HUES6 (cell line): ENCODE measurements around the gene KPRP.

Experiments used
- H3K27ac ChIP-seq: 2 replicates; pipeline ENCODE4 v1.7.0; 2013; ENCODE audit warnings: low read depth, mild to moderate bottlenecking, low read length, inconsistent platforms
- H3K27me3 ChIP-seq: 2 replicates; pipeline ENCODE4 v1.6.1; 2013; ENCODE audit warnings: low read length; ENCODE audit not compliant: control insufficient read depth, insufficient read depth
- H3K36me3 ChIP-seq: 2 replicates; pipeline ENCODE4 v1.6.1; 2013; ENCODE audit warnings: low read length; ENCODE audit not compliant: control insufficient read depth, insufficient read depth
- H3K4me1 ChIP-seq: 2 replicates; pipeline ENCODE4 v1.6.1; 2013; ENCODE audit warnings: low read length; ENCODE audit not compliant: control insufficient read depth, insufficient read depth
- H3K4me3 ChIP-seq: 2 replicates; pipeline ENCODE4 v1.5.1; 2013; ENCODE audit warnings: low read depth, low read length
- H3K9ac ChIP-seq: one replicate; pipeline ENCODE4 v1.6.1; 2013; ENCODE audit warnings: mild to moderate bottlenecking, low read length
- H3K9me3 ChIP-seq: 2 replicates; pipeline ENCODE4 v1.6.1; 2013; ENCODE audit warnings: low read depth, low read length; ENCODE audit not compliant: control insufficient read depth, insufficient read depth

KPRP gene, protein sequence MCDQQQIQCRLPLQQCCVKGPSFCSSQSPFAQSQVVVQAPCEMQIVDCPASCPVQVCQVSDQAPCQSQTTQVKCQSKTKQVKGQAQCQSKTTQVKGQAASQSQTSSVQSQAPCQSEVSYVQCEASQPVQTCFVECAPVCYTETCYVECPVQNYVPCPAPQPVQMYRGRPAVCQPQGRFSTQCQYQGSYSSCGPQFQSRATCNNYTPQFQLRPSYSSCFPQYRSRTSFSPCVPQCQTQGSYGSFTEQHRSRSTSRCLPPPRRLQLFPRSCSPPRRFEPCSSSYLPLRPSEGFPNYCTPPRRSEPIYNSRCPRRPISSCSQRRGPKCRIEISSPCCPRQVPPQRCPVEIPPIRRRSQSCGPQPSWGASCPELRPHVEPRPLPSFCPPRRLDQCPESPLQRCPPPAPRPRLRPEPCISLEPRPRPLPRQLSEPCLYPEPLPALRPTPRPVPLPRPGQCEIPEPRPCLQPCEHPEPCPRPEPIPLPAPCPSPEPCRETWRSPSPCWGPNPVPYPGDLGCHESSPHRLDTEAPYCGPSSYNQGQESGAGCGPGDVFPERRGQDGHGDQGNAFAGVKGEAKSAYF

DNA sequence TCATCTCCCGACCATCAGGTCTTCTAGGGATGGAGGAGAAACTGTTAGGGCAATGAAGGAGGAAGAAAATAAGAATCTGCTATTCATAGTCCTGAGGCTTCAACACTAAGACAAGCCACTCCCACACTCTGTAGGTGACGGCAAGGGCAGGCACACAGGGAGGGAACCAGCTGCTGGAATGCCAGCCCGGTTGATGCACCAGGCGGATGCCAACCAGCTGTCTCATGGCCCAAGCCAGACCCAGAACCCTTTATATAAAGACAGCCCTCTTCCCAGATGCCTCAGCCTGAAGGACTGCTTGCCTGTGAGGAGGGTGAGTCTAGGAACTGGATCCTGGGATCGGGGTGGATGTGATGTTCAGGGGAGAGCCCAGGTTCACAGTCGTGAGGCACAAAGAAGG lies at the start of gene KPRP:
Gene KPRP (plus strand): TSS at position 279 of the 400 bp plus-strand sequence. CDS start 1,564 bp downstream, outside the sequence.
- no peaks in the 10 kb centered on the region for H3K4me1 ChIP-seq
- H3K9ac ChIP-seq = no peak within 1 kb of the TSS
- no peaks in the 10 kb centered on the region for H3K36me3 ChIP-seq
- no peak within 1 kb of the TSS for H3K27ac ChIP-seq
- peaks cover 13% of the 10 kb centered on the region; the same call in 1 of the 2 replicates for H3K27me3 ChIP-seq
- H3K9me3 ChIP-seq = peaks cover 36% of the 10 kb centered on the region; the same call in 1 of the 2 replicates
- no peak within 1 kb of the TSS for H3K4me3 ChIP-seq

DNA sequence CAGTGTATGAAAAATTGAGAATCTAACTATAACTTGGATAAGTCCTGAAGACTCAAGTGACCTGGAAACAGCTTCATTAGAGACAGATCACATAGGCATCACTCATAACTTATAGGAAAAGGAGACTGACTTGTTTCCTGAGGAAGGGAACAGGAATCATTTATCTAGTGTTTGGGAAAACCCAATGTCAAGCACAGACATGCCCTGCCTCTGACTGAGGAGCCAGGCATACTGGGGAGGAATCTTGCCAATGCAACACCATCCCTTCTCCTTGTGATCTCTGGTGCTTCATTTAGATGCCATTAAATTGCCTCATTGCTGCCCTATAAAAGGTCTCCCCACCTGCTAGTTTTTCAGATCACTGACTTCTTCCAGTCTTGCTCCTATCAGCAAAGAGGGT lies 39.6 kb upstream of the KPRP start:
- Histone ChIP-seq H3K4me1 (no peaks in the 10 kb centered on the region), H3K36me3 (no peaks in the 10 kb centered on the region), H3K9ac (no peak overlapping the region), H3K27ac (no peak overlapping the region), H3K4me3 (no peak overlapping the region), H3K9me3 (peaks cover 49% of the 10 kb centered on the region; the same call in 1 of the 2 replicates), H3K27me3 (peaks cover 13% of the 10 kb centered on the region; the same call in 1 of the 2 replicates)

DNA sequence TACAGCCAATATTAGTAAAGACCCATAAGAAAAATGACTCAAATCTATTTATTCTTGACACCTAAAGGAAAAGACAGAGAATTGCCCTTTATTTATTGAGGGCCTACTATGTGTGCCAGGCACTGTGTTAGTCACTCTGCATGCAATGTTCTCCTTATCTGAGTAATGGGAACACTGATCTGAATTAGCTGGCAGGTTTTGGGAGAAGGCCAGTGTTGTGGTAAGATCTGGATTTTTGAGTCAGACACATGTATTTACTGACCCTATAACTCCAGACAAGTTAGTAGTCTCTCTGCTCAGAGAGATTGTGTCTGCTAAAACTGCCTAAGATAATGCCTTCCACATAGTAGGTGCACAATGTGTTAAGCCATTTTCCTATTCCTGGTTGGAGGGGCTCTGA lies 32.6 kb upstream of the KPRP start:
- peaks cover 3% of the 10 kb centered on the region; the same call in 1 of the 2 replicates for H3K27me3 ChIP-seq
- H3K9me3 ChIP-seq = peaks cover 9% of the 10 kb centered on the region; the same call in 1 of the 2 replicates
- H3K4me3 ChIP-seq = no peak overlapping the region
- H3K36me3 ChIP-seq = no peaks in the 10 kb centered on the region
- no peak overlapping the region for H3K9ac ChIP-seq
- H3K27ac ChIP-seq = no peak overlapping the region
- no peaks in the 10 kb centered on the region for H3K4me1 ChIP-seq

DNA sequence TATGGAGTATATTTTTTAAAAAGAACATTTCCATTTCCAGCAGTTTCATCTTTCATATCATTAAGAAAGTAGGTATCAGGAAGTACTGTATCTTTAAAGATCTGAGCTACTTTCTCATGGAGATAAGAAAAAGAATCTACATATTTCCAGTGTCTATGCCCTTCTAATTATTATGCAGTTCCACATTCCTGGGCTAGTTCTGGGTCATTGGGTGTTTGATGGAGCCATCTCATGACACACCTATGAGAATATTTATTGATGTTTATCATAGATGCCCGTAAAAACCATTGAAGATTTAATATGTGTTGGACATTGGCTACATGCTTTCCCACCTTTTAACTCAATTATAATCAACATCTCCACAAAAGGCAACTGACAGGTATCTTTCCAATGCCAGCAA lies 28.8 kb upstream of the KPRP start:
- no peaks in the 10 kb centered on the region for H3K36me3 ChIP-seq

DNA sequence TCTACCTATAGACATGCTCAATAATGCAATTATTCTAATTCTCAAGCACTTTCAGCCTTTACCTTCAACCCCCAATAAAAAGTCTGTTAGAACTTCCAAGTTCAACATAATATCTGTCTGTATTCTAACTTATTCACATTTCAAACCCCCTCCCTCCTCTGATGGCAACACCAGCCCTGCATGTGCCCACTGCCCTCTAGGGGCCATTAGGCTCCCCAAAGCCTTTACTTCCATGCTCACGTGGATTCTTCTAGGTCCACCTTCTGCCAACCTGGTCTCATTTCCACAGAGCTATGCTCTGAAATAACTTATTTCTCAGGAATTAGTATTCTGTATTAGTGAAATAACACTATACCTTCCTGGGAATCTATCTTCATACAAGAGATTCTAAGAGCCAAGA lies 22.2 kb upstream of the KPRP start:
- Histone ChIP-seq H3K4me3 (no peak overlapping the region), H3K9ac (no peak overlapping the region), H3K9me3 (peaks cover 11% of the 10 kb centered on the region; the same call in 1 of the 2 replicates)

More for the DNA sequence above, 28.8 kb upstream of the KPRP start:
- Histone ChIP-seq H3K4me3 (no peak overlapping the region), H3K9ac (no peak overlapping the region), H3K9me3 (peaks cover 3% of the 10 kb centered on the region; the same call in 1 of the 2 replicates), H3K4me1 (no peaks in the 10 kb centered on the region), H3K27ac (no peak overlapping the region), H3K27me3 (peaks cover 4% of the 10 kb centered on the region; the same call in 1 of the 2 replicates)

DNA sequence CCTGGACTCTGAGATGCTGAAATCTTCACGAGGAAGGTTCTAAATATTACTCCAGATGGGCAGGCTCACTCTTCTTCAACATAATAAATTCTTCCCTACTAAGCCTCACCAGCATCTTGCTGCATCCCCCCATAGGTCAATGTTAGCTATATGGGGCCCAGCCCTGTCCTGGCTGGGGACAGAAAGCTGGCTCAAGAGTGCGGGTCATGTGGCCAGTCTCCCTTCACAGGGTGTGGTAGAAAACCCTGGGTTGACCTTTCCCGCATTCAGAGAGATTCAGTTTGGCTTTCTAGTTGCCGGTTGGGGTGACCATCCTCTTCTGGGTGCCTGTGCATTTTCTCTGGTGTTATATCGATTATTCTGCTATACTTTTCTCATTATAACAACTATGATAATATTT lies 19.8 kb upstream of the KPRP start:
- Histone ChIP-seq H3K27me3 (peaks cover 7% of the 10 kb centered on the region; the same call in 1 of the 2 replicates), H3K4me1 (no peaks in the 10 kb centered on the region)

More for the DNA sequence above, 22.2 kb upstream of the KPRP start:
- H3K27ac ChIP-seq = no peak overlapping the region
- H3K36me3 ChIP-seq = no peaks in the 10 kb centered on the region
- no peaks in the 10 kb centered on the region for H3K4me1 ChIP-seq
- peaks cover 11% of the 10 kb centered on the region; the same call in 1 of the 2 replicates for H3K27me3 ChIP-seq

DNA sequence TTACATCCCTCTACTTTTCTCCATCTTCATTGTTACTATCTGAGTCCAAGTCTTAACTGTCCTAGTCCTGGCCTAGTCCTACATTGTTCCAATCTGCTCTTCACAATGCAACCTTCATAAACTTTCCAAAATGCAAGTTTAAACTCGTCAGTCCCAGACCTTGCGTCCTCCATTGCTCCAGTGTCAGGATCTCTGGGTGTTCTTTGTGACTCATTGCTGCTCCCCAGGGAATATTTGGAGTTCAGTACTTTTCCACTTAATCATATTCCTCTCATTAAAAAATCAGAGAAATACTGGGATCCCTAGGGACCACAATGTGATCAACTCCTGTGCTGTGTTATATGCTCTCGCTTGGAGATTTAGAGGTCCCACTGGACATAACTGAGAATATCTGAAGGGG lies 18.0 kb upstream of the KPRP start:
- Histone ChIP-seq H3K4me3 (no peak overlapping the region), H3K36me3 (no peaks in the 10 kb centered on the region), H3K27ac (no peak overlapping the region), H3K9ac (no peak overlapping the region), H3K9me3 (peaks cover 31% of the 10 kb centered on the region; the same call in 1 of the 2 replicates), H3K4me1 (no peaks in the 10 kb centered on the region), H3K27me3 (peaks cover 7% of the 10 kb centered on the region; the same call in 1 of the 2 replicates)

More for the DNA sequence above, 19.8 kb upstream of the KPRP start:
- Histone ChIP-seq H3K9me3 (peaks cover 20% of the 10 kb centered on the region; the same call in 1 of the 2 replicates), H3K36me3 (no peaks in the 10 kb centered on the region), H3K27ac (no peak overlapping the region), H3K9ac (no peak overlapping the region), H3K4me3 (no peak overlapping the region)

DNA sequence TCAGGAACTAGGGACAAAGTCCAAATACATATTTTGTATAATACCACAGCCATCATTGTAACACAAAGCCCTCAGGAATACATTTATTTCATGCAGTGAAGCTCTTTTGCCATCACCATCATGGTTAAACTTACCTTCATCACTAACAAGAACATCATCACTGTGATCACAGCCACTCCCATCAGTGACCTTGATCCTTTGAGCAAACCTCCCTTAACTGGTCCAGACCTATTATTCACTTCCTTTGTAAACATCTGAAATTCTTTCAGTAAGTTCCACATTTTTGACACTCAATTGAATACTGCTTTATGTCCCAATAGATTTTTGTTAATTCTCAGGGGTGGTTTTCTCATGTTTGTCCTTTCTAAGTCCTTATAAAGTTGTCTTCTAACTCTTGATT lies 16.2 kb upstream of the KPRP start:
- Histone ChIP-seq H3K27me3 (peaks cover 4% of the 10 kb centered on the region; the same call in 1 of the 2 replicates), H3K27ac (no peak overlapping the region), H3K4me1 (no peaks in the 10 kb centered on the region), H3K9ac (no peak overlapping the region), H3K9me3 (peaks cover 31% of the 10 kb centered on the region; the same call in 1 of the 2 replicates), H3K4me3 (no peak overlapping the region), H3K36me3 (no peaks in the 10 kb centered on the region)

DNA sequence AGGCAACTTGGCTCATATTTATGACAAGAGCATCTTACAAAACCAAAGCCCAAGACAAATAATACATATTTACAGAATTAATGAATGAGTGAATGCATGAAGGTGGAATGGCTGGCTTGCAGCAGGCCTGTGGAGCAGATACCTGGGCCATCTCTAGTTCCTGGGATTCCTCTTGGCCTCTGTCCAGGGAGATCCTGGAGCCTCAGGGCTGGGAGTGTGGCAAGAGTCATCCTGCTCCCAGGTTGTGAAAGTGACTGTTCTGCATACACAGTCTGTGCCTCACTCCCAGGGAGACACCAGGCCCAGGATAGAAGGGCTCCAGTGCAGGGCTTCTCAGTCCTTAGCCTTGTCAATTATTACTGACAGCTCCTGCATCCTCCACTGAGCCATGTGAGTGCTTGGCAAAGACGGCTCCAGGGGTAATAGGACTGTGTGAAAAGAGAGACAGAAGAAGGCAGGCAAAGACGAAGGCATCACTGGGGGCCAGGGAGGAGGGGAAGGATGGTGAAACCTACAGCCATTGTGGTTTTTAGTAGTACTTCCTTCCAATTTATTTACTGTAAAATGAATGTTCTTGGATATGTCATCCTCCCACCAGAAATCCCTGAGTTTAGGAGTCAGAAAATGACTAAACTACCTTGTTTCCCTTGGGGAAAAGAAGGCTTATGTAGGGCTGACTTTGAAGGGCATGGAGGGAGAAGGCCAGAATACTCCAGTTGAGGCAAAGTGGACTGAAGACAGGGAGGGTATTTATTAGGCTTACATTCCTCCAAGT lies 14.3 kb upstream of the KPRP start:
- Histone ChIP-seq H3K27ac (no peak overlapping the region), H3K4me1 (no peaks in the 10 kb centered on the region), H3K9me3 (peaks cover 32% of the 10 kb centered on the region; the same call in 1 of the 2 replicates), H3K9ac (no peak overlapping the region), H3K4me3 (no peak overlapping the region), H3K27me3 (no peaks in the 10 kb centered on the region), H3K36me3 (no peaks in the 10 kb centered on the region)

DNA sequence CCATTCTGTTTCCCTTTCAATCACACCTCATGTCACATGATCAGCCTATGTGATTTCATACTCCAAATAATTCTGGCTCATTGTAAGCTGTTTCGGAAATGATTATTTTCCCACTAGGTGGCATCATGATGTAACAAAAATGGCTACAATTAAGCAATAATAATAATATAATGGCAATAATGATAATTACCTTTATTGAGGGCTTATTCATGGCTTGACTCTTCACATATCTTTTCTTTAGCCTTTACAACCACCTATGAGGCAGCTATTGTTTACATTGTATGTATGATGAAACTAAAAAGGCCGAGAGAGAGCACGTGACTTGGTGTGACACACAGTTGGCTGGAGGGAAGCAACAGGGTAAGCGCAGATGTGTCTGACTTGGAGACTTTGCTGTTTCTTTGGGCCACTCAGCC lies 12.5 kb upstream of the KPRP start:
- peaks cover 3% of the 10 kb centered on the region; the same call in 1 of the 2 replicates for H3K27me3 ChIP-seq
- peaks cover 34% of the 10 kb centered on the region; the same call in 1 of the 2 replicates for H3K9me3 ChIP-seq
- H3K4me1 ChIP-seq = no peaks in the 10 kb centered on the region
- H3K27ac ChIP-seq = no peak overlapping the region
- H3K4me3 ChIP-seq = no peak overlapping the region
- H3K36me3 ChIP-seq = no peaks in the 10 kb centered on the region
- no peak overlapping the region for H3K9ac ChIP-seq
